H1 (cell line): ENCODE measurements around the gene AQP7. TPM values are rescaled to one million over a fixed set of nuclear protein-coding genes. Genes with fewer than 3 reads are reported as not detected.

Experiments
- CTCF ChIA-PET: fragments of 300-600 bp; sonication (Branson Sonifier 250); formaldehyde crosslinking; loops from one replicate; lab custom pipeline; 2021; ENCODE audit not compliant: partially characterized antibody; lab: Charles Lee
- POLR2A ChIA-PET: fragments of 300-600 bp; sonication (Branson Sonifier 250); formaldehyde crosslinking; loops from one replicate; lab custom pipeline; 2021; ENCODE audit warnings: inconsistent platforms; ENCODE audit not compliant: partially characterized antibody; lab: Charles Lee
- DNase-seq, 2 experiments: peaks; one replicate each; pipeline versions ENCODE4 v3.0.0 to v3.0.0-alpha.2; 2010 to 2022; ENCODE audit warnings: low spot score in 2 of 2, low read depth in 1 of 2, mixed read lengths in 1 of 2
- FAIRE-seq: peaks from 2 replicates; lab custom pipeline; 2011; peaks lifted over from hg19 to GRCh38; lab: Jason Lieb, UNC
- H2AFZ ChIP-seq: 2 replicates; pipeline ENCODE4 v1.8.1; 2012; ENCODE audit warnings: low read length, inconsistent platforms
- H2AK5ac ChIP-seq: 2 replicates; pipeline ENCODE4 v1.6.1; 2013; ENCODE audit warnings: low read depth, low read length
- H2BK120ac ChIP-seq: replicated peaks from 2 replicates; pipeline ENCODE3; 2013; ENCODE audit warnings: low read depth, low read length, inconsistent platforms
- H2BK12ac ChIP-seq: 2 replicates; pipeline ENCODE4 v1.6.1; 2013; ENCODE audit warnings: low read depth, low read length
- H2BK15ac ChIP-seq: 2 replicates; pipeline ENCODE4 v1.6.1; 2013; ENCODE audit warnings: low read length
- H2BK20ac ChIP-seq: 2 replicates; pipeline ENCODE4 v1.6.1; 2013; ENCODE audit warnings: low read length
- H2BK5ac ChIP-seq: 2 replicates; pipeline ENCODE4 v1.6.1; 2013; ENCODE audit warnings: low read depth, low read length
- H3K14ac ChIP-seq: 2 replicates; pipeline ENCODE4 v1.6.1; 2013; ENCODE audit warnings: inconsistent platforms; ENCODE audit not compliant: insufficient read length
- H3K18ac ChIP-seq: 2 replicates; pipeline ENCODE4 v1.6.1; 2013; ENCODE audit warnings: low read length; ENCODE audit errors: extremely low read depth
- H3K23ac ChIP-seq: 2 replicates; pipeline ENCODE4 v1.6.1; 2013; ENCODE audit warnings: inconsistent platforms; ENCODE audit not compliant: insufficient read length
- H3K23me2 ChIP-seq: 2 replicates; pipeline ENCODE4 v1.6.1; 2013; ENCODE audit warnings: low read depth, low read length
- H3K27ac ChIP-seq: 2 replicates; pipeline ENCODE4 v1.6.1; 2011; ENCODE audit warnings: low read depth, low read length, inconsistent platforms
- H3K27me3 ChIP-seq, 4 experiments: replicated peaks in 1 of 4; 1 replicate in 1 of 4; 2 replicates in 3 of 4; pipeline versions ENCODE4 v1.6.1 to v1.8.1; 2011 to 2013; ENCODE audit warnings: low read length in 3 of 4, mild to moderate bottlenecking in 3 of 4, inconsistent platforms in 2 of 4, mixed read lengths in 2 of 4, moderate library complexity in 1 of 4; ENCODE audit not compliant: control insufficient read depth in 3 of 4, insufficient read depth in 3 of 4; ENCODE audit errors: extremely low read depth in 1 of 4
- H3K36me3 ChIP-seq, 4 experiments: 2 replicates each; pipeline versions ENCODE4 v1.6.1 to v1.8.1; 2011 to 2013; ENCODE audit warnings: mild to moderate bottlenecking in 4 of 4, low read length in 3 of 4, moderate library complexity in 2 of 4, control low read depth in 1 of 4, inconsistent platforms in 1 of 4; ENCODE audit not compliant: insufficient read depth in 4 of 4, control insufficient read depth in 2 of 4
- H3K4ac ChIP-seq: replicated peaks from 2 replicates; pipeline ENCODE3; 2013; ENCODE audit warnings: low read length, low read depth, mixed read lengths, inconsistent platforms; ENCODE audit not compliant: insufficient read length
- H3K4me1 ChIP-seq, 4 experiments: replicated peaks in 1 of 4; 1 replicate in 1 of 4; 2 replicates in 3 of 4; pipeline versions ENCODE4 v1.6.1 to v1.8.1; 2011 to 2013; ENCODE audit warnings: low read length in 3 of 4, inconsistent platforms in 2 of 4, mixed read lengths in 1 of 4; ENCODE audit not compliant: insufficient read depth in 4 of 4, control insufficient read depth in 3 of 4
- H3K4me2 ChIP-seq, 2 experiments: 2 replicates each; pipeline versions ENCODE4 v1.6.1 to v1.8.1; 2011 to 2013; ENCODE audit warnings: low read depth in 2 of 2, low read length in 2 of 2, control low read depth in 1 of 2, inconsistent platforms in 1 of 2, mild to moderate bottlenecking in 1 of 2; ENCODE audit not compliant: insufficient read depth in 1 of 2
- H3K4me3 ChIP-seq, 4 experiments: fragments of 200-600, 300-600 bp in 1 of 4; sonication (generic), shearing (Covaris generic), sonication (Bioruptor Twin) in 1 of 4; 2 replicates each; pipeline versions ENCODE4 v1.5.1 to v1.8.1; 2011 to 2016; ENCODE audit warnings: low read length in 4 of 4, low read depth in 3 of 4, control low read depth in 2 of 4, inconsistent platforms in 2 of 4, mild to moderate bottlenecking in 2 of 4, mixed read lengths in 1 of 4, moderate library complexity in 1 of 4; ENCODE audit not compliant: insufficient read depth in 2 of 4; ENCODE audit errors: extremely low read depth in 1 of 4
- H3K56ac ChIP-seq: replicated peaks from 2 replicates; pipeline ENCODE3; 2013; ENCODE audit warnings: low read depth, mild to moderate bottlenecking, mixed read lengths, low read length, inconsistent platforms; ENCODE audit not compliant: insufficient read length
- H3K79me1 ChIP-seq: 2 replicates; pipeline ENCODE4 v1.6.1; 2013; ENCODE audit warnings: low read depth, low read length, control low read depth
- H3K79me2 ChIP-seq, 2 experiments: 2 replicates each; pipeline versions ENCODE4 v1.6.1 to v1.8.1; 2012 to 2013; ENCODE audit warnings: low read length in 2 of 2, mild to moderate bottlenecking in 2 of 2, inconsistent platforms in 1 of 2; ENCODE audit not compliant: insufficient read depth in 2 of 2, control insufficient read depth in 1 of 2
- H3K9ac ChIP-seq, 4 experiments: replicated peaks in 1 of 4; 1 replicate in 1 of 4; 2 replicates in 3 of 4; pipeline versions ENCODE4 v1.6.1 to v1.8.1; 2011 to 2013; ENCODE audit warnings: low read depth in 3 of 4, low read length in 3 of 4, control low read depth in 2 of 4, mild to moderate bottlenecking in 2 of 4, moderate library complexity in 2 of 4, inconsistent platforms in 1 of 4; ENCODE audit errors: extremely low read depth in 1 of 4
- H3K9me3 ChIP-seq, 2 experiments: 2 replicates each; pipeline versions ENCODE4 v1.6.1 to v1.8.1; 2012 to 2013; ENCODE audit warnings: mild to moderate bottlenecking in 2 of 2, moderate library complexity in 2 of 2, control low read depth in 1 of 2, inconsistent platforms in 1 of 2, low read depth in 1 of 2, low read length in 1 of 2, mixed read lengths in 1 of 2; ENCODE audit not compliant: insufficient read depth in 2 of 2
- H4K20me1 ChIP-seq, 2 experiments: replicated peaks in 1 of 2; 2 replicates each; pipeline versions ENCODE3 to v1.8.1; 2011 to 2013; ENCODE audit warnings: inconsistent platforms in 2 of 2, low read length in 2 of 2, mild to moderate bottlenecking in 1 of 2; ENCODE audit not compliant: insufficient read depth in 2 of 2, control insufficient read depth in 1 of 2
- H4K5ac ChIP-seq: 2 replicates; pipeline ENCODE4 v1.6.1; 2013; ENCODE audit warnings: low read length, low read depth, mixed read lengths, inconsistent platforms; ENCODE audit not compliant: insufficient read length
- H4K8ac ChIP-seq: 2 replicates; pipeline ENCODE4 v1.8.0; 2013; ENCODE audit warnings: mild to moderate bottlenecking, moderate library complexity, low read length, inconsistent platforms; ENCODE audit not compliant: insufficient read depth; ENCODE audit errors: extremely low read depth
- H4K91ac ChIP-seq: replicated peaks from 2 replicates; pipeline ENCODE3; 2013; ENCODE audit warnings: low read length, mixed read lengths, inconsistent platforms; ENCODE audit not compliant: insufficient read length
- SP1 ChIP-seq: IDR thresholded peaks from 2 replicates; pipeline ENCODE4 v1.6.1; 2011; ENCODE audit warnings: low read depth, low read length
- TEAD4 ChIP-seq: IDR thresholded peaks from 2 replicates; pipeline ENCODE4 v1.6.1; 2012; ENCODE audit warnings: low read depth, low read length, inconsistent platforms, mixed read lengths
- WGBS, 2 experiments: shearing (Covaris generic) in 1 of 2; methylation state at CpG; one replicate each; pipeline versions ENCODE4 v1.1.6 to v1.1.7; 2013 to 2015; ENCODE audit warnings: low lambda C conversion rate in 2 of 2, mixed read lengths in 2 of 2, inconsistent platforms in 1 of 2, low coverage in 1 of 2, missing lambda C conversion rate in 1 of 2; ENCODE audit not compliant: insufficient replicate concordance in 2 of 2, insufficient coverage in 1 of 2, insufficient read length in 1 of 2; ENCODE audit errors: extremely low coverage in 1 of 2, missing lambda C conversion rate in 1 of 2; 5-methylcytosine and 5-hydroxymethylcytosine counted together
- polyA plus RNA-seq, 7 experiments: library from polyadenylated mRNA; depleted of rRNA in 3 of 7; stranded (reverse) in 5 of 7; unstranded in 2 of 7; fragments of >200 nt in 5 of 7; fragments of 200-250 nt in 2 of 7; gene quantifications; 1 replicate in 5 of 7; 2 replicates in 1 of 7; 4 replicates in 1 of 7; pipeline versions ENCODE4 v1.2.1 to v1.2.3, GENCODE V29; 2011 to 2013; ENCODE audit warnings: missing spikeins in 2 of 7, mixed read lengths in 2 of 7
- total RNA-seq: library from RNA; stranded (reverse); fragmentation: NEBNext Ultra II Directional; extraction: Animal tissue kit (Norgen Biotek cat#: 25700); gene quantifications from 2 replicates; pipeline ENCODE4 v1.2.1, GENCODE V29; 2021

The AQP7 gene
- total and polyA plus RNA-seq, 2 of the 8 experiments (the other 6 are each of a cell fraction or from before 2014, with no cell fraction given): not detected

DNA sequence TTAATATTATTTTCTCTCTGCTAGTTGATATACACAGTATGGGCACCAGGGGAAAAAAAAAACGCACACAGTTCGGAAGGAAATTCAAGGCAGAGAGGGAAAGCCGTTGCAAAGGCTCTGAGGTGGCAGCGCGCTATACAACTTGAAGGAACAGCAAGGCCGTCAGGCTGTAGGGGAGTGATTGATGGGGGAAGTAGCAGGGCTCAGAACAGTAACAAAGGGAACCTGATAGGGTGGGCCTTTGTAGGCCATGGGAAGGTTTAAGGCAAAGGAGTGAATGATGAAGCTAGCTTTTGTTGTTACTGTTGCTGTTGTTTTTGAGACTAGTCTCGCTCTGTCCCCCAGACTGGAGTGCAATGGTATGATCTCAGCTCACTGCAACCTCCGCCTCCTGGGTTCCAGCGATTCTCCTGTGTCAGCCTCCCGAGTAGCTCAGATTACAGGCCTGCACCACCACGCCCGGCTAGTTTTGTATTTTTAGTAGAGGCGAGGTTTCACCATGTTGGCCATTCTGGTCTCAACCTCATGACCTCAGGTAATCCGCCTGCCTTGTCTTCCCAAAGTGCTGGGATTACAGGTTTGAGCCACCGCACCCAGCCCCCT is 27.0 kb downstream of the AQP7 start:
- H2BK15ac ChIP-seq: 0 out of 2 replicates have a peak overlapping the region, but pooled peaks have one; percentile 61
- peak overlapping the region; percentile 92; the same call in 1 of the 2 replicates for H2BK12ac ChIP-seq
- H3K18ac ChIP-seq: peak overlapping the region; percentile 65; the same call in 1 of the 2 replicates
- peak overlapping the region; percentile 18 for H4K5ac ChIP-seq
- H3K4me2 ChIP-seq: peak overlapping the region; percentile 45 to 49; a peak in 2 of 4 replicates
- 57% methylated on average over 15 of the region's 15 CpGs; no CpG with 5 or more reads in 1 of the 2 experiments for WGBS, 2 experiments
- H2AK5ac ChIP-seq: no peak overlapping the region
- peak overlapping the region; percentile 22; the same call in 1 of the 2 replicates for H4K8ac ChIP-seq
- POLR2A ChIA-PET: interaction anchor here (0.9 to 1.9 kb wide), 11 partner anchors 8 to 99 kb away, joined by 3 to 6 read pairs (median 4); partner anchors contain the start of genes AQP3 and NOL6
- peak overlapping the region; percentile 95; the same call in 1 of the 2 replicates for H2BK20ac ChIP-seq
- H3K27ac ChIP-seq: peak overlapping the region; percentile 94
- no peaks in the 10 kb centered on the region; a peak in 2 of 7 replicates for H3K4me1 ChIP-seq
- no peaks in the 10 kb centered on the region for H3K23me2 ChIP-seq
- peak overlapping the region in 3 of 4 experiments; percentile 49 to 68 (median 61); a peak in 4 of 7 replicates for H3K9ac ChIP-seq
- no peak overlapping the region for H2BK120ac ChIP-seq
- H3K14ac ChIP-seq: no peak overlapping the region
- peak in 1 of 2 experiments; percentile 67 for DNase-seq
- H2BK5ac ChIP-seq: peak overlapping the region; percentile 92
- no peaks in the 10 kb centered on the region for H4K20me1 ChIP-seq
- H4K91ac ChIP-seq: no peak overlapping the region
- no peaks in the 10 kb centered on the region; the same call in 1 of the 2 replicates for H3K79me1 ChIP-seq
- peak; percentile 32 for FAIRE-seq
- peak overlapping the region in 2 of 4 experiments; percentile 23 to 52; a peak in 1 of 8 replicates for H3K4me3 ChIP-seq
- no peaks in the 10 kb centered on the region for H3K79me2 ChIP-seq
- H3K4ac ChIP-seq: no peak overlapping the region
- no peak overlapping the region for H3K23ac ChIP-seq
- CTCF ChIA-PET: interaction anchor here (0.7 to 11.2 kb wide), 28 partner anchors 9 to 150 kb away, joined by 3 to 154 read pairs (median 10); partner anchors contain the start of genes AQP3, AQP7, NFX1 and NOL6
- H3K9me3 ChIP-seq: no peaks in the 10 kb centered on the region
- H3K27me3 ChIP-seq: no peaks in the 10 kb centered on the region; a peak in 1 of 7 replicates
- peaks cover 0 to 9% (median under 1%) of the 10 kb centered on the region in 4 experiments; a peak in 3 of 8 replicates for H3K36me3 ChIP-seq
- peak overlapping the region; percentile 100 for H2AFZ ChIP-seq
- no peak overlapping the region for H3K56ac ChIP-seq
- peak; percentile 69; the same call in 1 of the 2 replicates for TF ChIP-seq SP1
- TF ChIP-seq TEAD4: no peak
